Neural cell (in vitro differentiated cells): ENCODE data around the gene MAPK11. TPM values are rescaled to one million over a fixed set of nuclear protein-coding genes. Genes with fewer than 3 reads are reported as not detected.
A peak's percentile ranks its signal among the peaks of the same experiment; 100 is the strongest.

Experiments used
- H2AFZ ChIP-seq: fragments of 200-600, 300-800 bp; sonication (generic), shearing (Covaris generic); 2 replicates; pipeline ENCODE4 v1.6.0; 2014; ENCODE audit warnings: low read depth, mild to moderate bottlenecking, antibody characterized with exemption, low read length, moderate library complexity
- H3F3A ChIP-seq: fragments of 200-600 bp; shearing (Covaris generic); 2 replicates; pipeline ENCODE4 v1.6.1; 2016; ENCODE audit warnings: mild to moderate bottlenecking, moderate library complexity, mixed read lengths, antibody characterized with exemption, low read length; ENCODE audit not compliant: insufficient read depth, poor library complexity, severe bottlenecking
- H3K27ac ChIP-seq: fragments of 200-600, 300-800 bp; sonication (generic), shearing (Covaris generic); 2 replicates; pipeline ENCODE4 v1.5.1; 2014; ENCODE audit warnings: mild to moderate bottlenecking, low read length, moderate library complexity
- H3K27me3 ChIP-seq: fragments of 300-800, 200-600 bp; sonication (generic), shearing (Covaris generic); 2 replicates; pipeline ENCODE4 v1.6.0; 2014; ENCODE audit warnings: mild to moderate bottlenecking, low read depth, low read length, moderate library complexity; ENCODE audit not compliant: insufficient read depth
- H3K36me3 ChIP-seq: fragments of 300-800, 200-600 bp; sonication (generic), shearing (Covaris generic); 2 replicates; pipeline ENCODE4 v1.5.1; 2014; ENCODE audit warnings: mild to moderate bottlenecking, antibody characterized with exemption, low read length, moderate library complexity; ENCODE audit not compliant: insufficient read depth
- H3K4me2 ChIP-seq: fragments of 300-800, 200-600 bp; sonication (generic), shearing (Covaris generic); 2 replicates; pipeline ENCODE4 v1.6.0; 2014; ENCODE audit warnings: mild to moderate bottlenecking, low read length
- H3K4me3 ChIP-seq: fragments of 300-800, 200-600 bp; sonication (generic), shearing (Covaris generic); 2 replicates; pipeline ENCODE4 v1.5.1; 2014; ENCODE audit warnings: mild to moderate bottlenecking, low read length, moderate library complexity
- H3K79me2 ChIP-seq: fragments of 200-600 bp; shearing (Covaris generic); replicated peaks from 2 replicates; pipeline ENCODE4 v1.6.0; 2014; ENCODE audit warnings: mild to moderate bottlenecking, low read length, moderate library complexity; ENCODE audit not compliant: insufficient read depth
- H3K9ac ChIP-seq: fragments of 300-800, 200-600 bp; sonication (generic), shearing (Covaris generic); 2 replicates; pipeline ENCODE4 v1.6.1; 2016; ENCODE audit warnings: mild to moderate bottlenecking, low read length, mixed read lengths
- H3K9me2 ChIP-seq: fragments of 200-600 bp; shearing (Covaris generic); 2 replicates; pipeline ENCODE4 v1.6.1; 2016; ENCODE audit warnings: mild to moderate bottlenecking, low read length, mixed read lengths; ENCODE audit not compliant: insufficient read depth
- H3K9me3 ChIP-seq: fragments of 200-600, 300-800 bp; sonication (generic), shearing (Covaris generic); 2 replicates; pipeline ENCODE4 v1.6.1; 2016; ENCODE audit warnings: mild to moderate bottlenecking, mixed run types, low read length, moderate library complexity, mixed read lengths
- H4K20me1 ChIP-seq: fragments of 200-600 bp; shearing (Covaris generic); 2 replicates; pipeline ENCODE4 v1.6.1; 2016; ENCODE audit warnings: mild to moderate bottlenecking, mixed run types; ENCODE audit not compliant: insufficient read depth
- CTCF ChIP-seq: fragments of 450-650 bp; IDR thresholded peaks from 2 replicates; pipeline ENCODE4 v1.5.1; 2014; ENCODE audit warnings: antibody characterized with exemption, mild to moderate bottlenecking, moderate library complexity; ENCODE audit not compliant: poor library complexity, severe bottlenecking
- EP300 ChIP-seq: fragments of 450-650 bp; conservative IDR thresholded peaks from 2 replicates; pipeline ENCODE4 v1.6.1; 2014; ENCODE audit warnings: antibody characterized with exemption, mild to moderate bottlenecking, moderate library complexity; ENCODE audit not compliant: poor library complexity, severe bottlenecking
- EZH2 ChIP-seq: fragments of 200-600, 300-800 bp; shearing (Covaris generic), sonication (generic); IDR thresholded peaks from 2 replicates; pipeline ENCODE4 v1.6.1; 2014; ENCODE audit warnings: antibody characterized with exemption, low read length, borderline replicate concordance, mild to moderate bottlenecking; ENCODE audit not compliant: insufficient read depth, poor library complexity, severe bottlenecking
- MXI1 ChIP-seq: fragments of 450-650 bp; conservative IDR thresholded peaks from 2 replicates; pipeline ENCODE4 v1.6.1; 2014; ENCODE audit warnings: antibody characterized with exemption, mild to moderate bottlenecking; ENCODE audit not compliant: poor library complexity, severe bottlenecking
- POLR2AphosphoS5 ChIP-seq: IDR thresholded peaks from 2 replicates; pipeline ENCODE4 v1.6.1; 2012
- RAD21 ChIP-seq: fragments of 450-650 bp; conservative IDR thresholded peaks from 2 replicates; pipeline ENCODE4 v1.6.1; 2014; ENCODE audit warnings: antibody characterized with exemption, mild to moderate bottlenecking, moderate library complexity
- REST ChIP-seq: IDR thresholded peaks from 2 replicates; pipeline ENCODE4 v1.6.1; 2012; ENCODE audit warnings: borderline replicate concordance
- SMC3 ChIP-seq: fragments of 450-650 bp; conservative IDR thresholded peaks from 2 replicates; pipeline ENCODE4 v1.6.1; 2014; ENCODE audit warnings: antibody characterized with exemption, mild to moderate bottlenecking, moderate library complexity; ENCODE audit not compliant: poor library complexity
- TAF1 ChIP-seq: IDR thresholded peaks from 2 replicates; pipeline ENCODE4 v1.6.1; 2012; ENCODE audit warnings: low read depth
- polyA plus RNA-seq: library from polyadenylated mRNA; depleted of rRNA; stranded (reverse); fragments of >200 nt; gene quantifications from 2 replicates; pipeline ENCODE4 v1.2.3, GENCODE V29; 2014

Gene MAPK11
- polyA plus RNA-seq, 1 donor from 2014 or later = 36.3 TPM

GRCh38 chr22:50300620-50301257, 30.6 kb upstream of the MAPK11 start:
- Histone ChIP-seq H3F3A (no peaks in the 10 kb centered on the region), H4K20me1 (peaks cover 10% of the 10 kb centered on the region), H3K27ac (no peak overlapping the region), H3K9me2 (no peaks in the 10 kb centered on the region), H3K79me2 (peaks cover 74% of the 10 kb centered on the region), H3K9me3 (no peaks in the 10 kb centered on the region), H3K4me2 (no peak overlapping the region), H3K9ac (no peak overlapping the region), H3K36me3 (no peaks in the 10 kb centered on the region), H3K27me3 (no peaks in the 10 kb centered on the region), H2AFZ (no peak overlapping the region), H3K4me3 (peak overlapping the region; percentile 51)
- TF ChIP-seq SMC3 (no peak), TAF1 (no peak), RAD21 (no peak), EP300 (no peak), EZH2 (no peak), MXI1 (no peak), REST (no peak), POLR2AphosphoS5 (no peak), CTCF (no peak)

GRCh38 chr22:50299785-50300619, 29.8 kb upstream of the MAPK11 start:
- Histone ChIP-seq H3K4me2 (no peak overlapping the region), H4K20me1 (peaks cover 10% of the 10 kb centered on the region), H3K4me3 (peak overlapping the region; percentile 51), H2AFZ (no peak overlapping the region), H3K79me2 (peaks cover 72% of the 10 kb centered on the region), H3K36me3 (no peaks in the 10 kb centered on the region), H3F3A (no peaks in the 10 kb centered on the region), H3K27me3 (no peaks in the 10 kb centered on the region), H3K9me3 (no peaks in the 10 kb centered on the region), H3K9me2 (no peaks in the 10 kb centered on the region), H3K27ac (no peak overlapping the region), H3K9ac (no peak overlapping the region)
- TF ChIP-seq MXI1 = no peak
- no peak for TF ChIP-seq EZH2
- no peak for TF ChIP-seq CTCF
- TF ChIP-seq TAF1 = no peak
- no peak for TF ChIP-seq POLR2AphosphoS5
- no peak for TF ChIP-seq SMC3
- TF ChIP-seq EP300 = no peak
- no peak for TF ChIP-seq REST
